ENCODE measurements around the gene GRAMD4.

The GRAMD4 gene

GRCh38 chr22:46725096-46725495 is 104.9 kb downstream of the GRAMD4 start:
- H3K4me3 ChIP-seq (ENCODE audit: low read depth, low read length) = no peak overlapping the region
- TF ChIP-seq CTCF (IDR thresholded peaks at IDR 0.05; ENCODE audit: low read depth, low read length) = no peak

DNA sequence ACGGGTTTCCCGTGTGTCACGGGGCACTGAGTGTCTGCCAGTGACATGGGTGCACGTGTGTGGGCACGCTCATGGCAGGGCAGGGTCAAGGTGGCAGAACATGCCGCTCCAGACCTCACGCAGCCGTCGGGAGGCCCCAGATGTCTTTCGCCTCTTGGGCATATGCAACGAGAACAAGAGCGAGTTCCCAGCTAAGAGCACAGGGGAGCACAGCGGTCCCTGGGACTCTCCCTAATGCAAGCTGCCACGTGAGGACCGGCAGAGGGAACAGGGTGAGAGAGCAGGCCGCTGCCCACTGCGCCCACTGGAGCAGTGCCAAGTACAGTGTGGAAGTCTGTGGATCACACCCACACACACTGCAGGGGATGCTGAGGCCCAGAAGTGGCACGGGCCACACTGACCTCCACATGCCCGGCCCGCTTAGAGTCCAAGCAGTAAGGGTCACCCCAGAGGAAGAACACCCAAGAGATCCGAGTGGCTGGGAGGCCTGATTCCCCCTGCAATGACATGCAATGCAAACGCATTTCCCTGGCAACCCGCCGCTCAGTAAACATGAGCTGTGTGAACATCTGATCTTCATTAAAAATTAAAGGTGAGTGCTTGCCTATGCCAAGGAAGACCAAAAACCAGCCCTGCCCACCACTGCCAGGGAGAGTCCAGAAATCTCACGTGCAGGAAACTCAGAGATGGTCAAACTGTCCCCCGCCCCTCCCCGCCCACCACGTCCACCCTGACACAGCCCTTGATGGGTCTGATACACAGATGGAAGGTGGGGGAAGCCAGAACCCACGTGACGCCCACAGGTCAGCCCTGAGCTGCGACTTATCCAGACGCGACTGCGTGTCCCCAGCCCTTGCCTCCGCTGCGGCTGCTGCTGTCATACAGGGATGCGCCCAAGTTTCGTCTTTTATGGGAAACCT is 106.1 kb downstream of the GRAMD4 start:
- no peak for TF ChIP-seq CTCF (IDR thresholded peaks at IDR 0.05; ENCODE audit: low read depth, low read length)
- H3K4me3 ChIP-seq (ENCODE audit: low read depth, low read length) = no peak overlapping the region

GRCh38 chr22:46726986-46727317 is 106.8 kb downstream of the GRAMD4 start:
- TF ChIP-seq CTCF (IDR thresholded peaks at IDR 0.05; ENCODE audit: low read depth, low read length) = no peak
- no peak overlapping the region for H3K4me3 ChIP-seq (ENCODE audit: low read depth, low read length)

- no peak overlapping the region for H3K4me3 ChIP-seq (ENCODE audit: low read depth, low read length)
- no peak for TF ChIP-seq CTCF (IDR thresholded peaks at IDR 0.05; ENCODE audit: low read depth, low read length)
Measured at GRCh38 chr22:46727813-46728364, 107.7 kb downstream of the GRAMD4 start.

DNA sequence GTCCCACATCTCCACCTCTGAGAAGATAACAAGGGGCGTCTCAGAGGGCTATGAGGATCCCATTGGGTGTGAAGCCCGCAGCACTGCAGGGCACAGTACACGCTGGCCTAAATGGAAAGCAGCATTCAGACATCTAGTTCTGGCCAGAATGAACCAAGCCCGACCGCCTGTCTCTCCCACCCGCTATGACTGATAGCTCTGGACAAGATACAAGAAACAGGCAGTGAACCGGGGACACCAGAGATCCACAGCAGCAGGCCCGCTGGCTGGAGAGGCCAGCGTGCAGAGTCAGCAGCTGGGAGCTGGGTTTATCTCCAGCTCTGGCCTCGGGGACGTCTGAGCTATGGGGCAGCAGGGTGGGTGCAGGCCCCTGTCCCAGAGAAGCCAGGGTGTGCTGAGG is 108.3 kb downstream of the GRAMD4 start:
- H3K4me3 ChIP-seq (ENCODE audit: low read depth, low read length) = no peak overlapping the region
- TF ChIP-seq CTCF (IDR thresholded peaks at IDR 0.05; ENCODE audit: low read depth, low read length) = no peak
